K562 (cell line): Measurements from ENCODE around the gene IMMP2L. TPM values are rescaled to one million over a fixed set of nuclear protein-coding genes. Genes with fewer than 3 reads are reported as not detected.

Experiments
- ATAC-seq: fragments of 200-7000 bp; cut with Tn5 transposase; 3 replicates; pipeline ENCODE4 v1.9.1; 2020; ENCODE audit warnings: moderate library complexity
- BruUV-seq: library from RNA; stranded (reverse); fragments of 400-500 nt; replicated peaks from 2 replicates; lab custom pipeline; 2021; lab: Mats Ljungman, UMichigan
- CTCF ChIA-PET: fragments of 300-600 bp; formaldehyde crosslinking; extraction: SDS; loops from one replicate; lab custom pipeline; 2021; ENCODE audit warnings: low intra/inter-chr PET ratio; lab: Yijun Ruan, JAX
- POLR2A ChIA-PET: fragments of 300-600, 350-650 bp; sonication (Branson Sonifier 250); formaldehyde crosslinking; extraction: SDS; loops from one replicate; lab custom pipeline; 2021; ENCODE audit warnings: antibody characterized with exemption, inconsistent platforms; lab: Yijun Ruan, JAX
- DNase-seq, 4 experiments: peaks; one replicate each; pipeline versions ENCODE4 v3.0.0 to v3.0.0-alpha.2; 2011 to 2018; ENCODE audit warnings: low spot score in 3 of 4, mixed read lengths in 3 of 4; ENCODE audit errors: extremely low read depth in 1 of 4
- FAIRE-seq: peaks from 2 replicates; lab custom pipeline; 2011; peaks lifted over from hg19 to GRCh38; lab: Jason Lieb, UNC
- H2AFZ ChIP-seq: 2 replicates; pipeline ENCODE4 v1.6.0; 2011; ENCODE audit warnings: low read depth, low read length, control low read depth, inconsistent platforms
- H3K27ac ChIP-seq: fragments of 200-600 bp; 3 replicates; pipeline ENCODE4 v1.8.0; 2011; ENCODE audit warnings: low read depth, mild to moderate bottlenecking, control low read depth, inconsistent platforms, low read length, moderate library complexity, mixed read lengths; ENCODE audit errors: extremely low read depth
- H3K27me3 ChIP-seq, 2 experiments: fragments of 300-600 bp in 1 of 2; 2 replicates in 1 of 2; 3 replicates in 1 of 2; pipeline versions ENCODE4 v1.6.0 to v1.8.0; 2011; ENCODE audit warnings: inconsistent platforms in 2 of 2, low read length in 2 of 2, mild to moderate bottlenecking in 1 of 2, mixed read lengths in 1 of 2, moderate library complexity in 1 of 2; ENCODE audit not compliant: control insufficient read depth in 2 of 2, insufficient read depth in 2 of 2
- H3K36me3 ChIP-seq: fragments of 300-600 bp; 3 replicates; pipeline ENCODE4 v1.8.0; 2011; ENCODE audit warnings: mild to moderate bottlenecking, low read length, inconsistent platforms; ENCODE audit not compliant: control insufficient read depth, insufficient read depth
- H3K4me1 ChIP-seq, 2 experiments: fragments of 200-600 bp in 1 of 2; replicated peaks in 1 of 2; 2 replicates in 1 of 2; 3 replicates in 1 of 2; pipeline versions ENCODE4 v1.5.1 to v1.8.0; 2011; ENCODE audit warnings: inconsistent platforms in 2 of 2, low read length in 2 of 2, mild to moderate bottlenecking in 1 of 2, mixed read lengths in 1 of 2, moderate library complexity in 1 of 2; ENCODE audit not compliant: control insufficient read depth in 2 of 2, insufficient read depth in 2 of 2
- H3K4me2 ChIP-seq: 2 replicates; pipeline ENCODE4 v1.6.1; 2011; ENCODE audit warnings: low read length, control low read depth, inconsistent platforms, mixed read lengths; ENCODE audit not compliant: insufficient read depth
- H3K4me3 ChIP-seq: fragments of 200-600 bp; sonication (generic), shearing (Covaris generic); 2 replicates; pipeline ENCODE4 v1.5.1; 2016; ENCODE audit warnings: control low read depth, inconsistent platforms
- H3K79me2 ChIP-seq: fragments of 200-600 bp; 3 replicates; pipeline ENCODE4 v1.8.0; 2011; ENCODE audit warnings: low read length, inconsistent platforms; ENCODE audit not compliant: control insufficient read depth, insufficient read depth
- H3K9ac ChIP-seq, 2 experiments: 2 replicates each; pipeline versions ENCODE4 v1.6.0 to v1.6.1; 2011; ENCODE audit warnings: low read depth in 2 of 2, low read length in 2 of 2, control low read depth in 1 of 2, inconsistent platforms in 1 of 2, mild to moderate bottlenecking in 1 of 2, mixed read lengths in 1 of 2; ENCODE audit not compliant: insufficient read depth in 1 of 2
- H3K9me1 ChIP-seq: one replicate; pipeline ENCODE4 v1.6.0; 2011; ENCODE audit warnings: inconsistent platforms, mild to moderate bottlenecking, low read length, moderate library complexity; ENCODE audit not compliant: control insufficient read depth, insufficient read depth
- H3K9me3 ChIP-seq: replicated peaks from 2 replicates; pipeline ENCODE4 v1.5.1; 2011; ENCODE audit warnings: low read depth, low read length, inconsistent platforms; ENCODE audit not compliant: control insufficient read depth, insufficient read depth
- H4K20me1 ChIP-seq: replicated peaks from 2 replicates; pipeline ENCODE4 v1.6.1; 2011; ENCODE audit warnings: low read length, inconsistent platforms, mixed read lengths; ENCODE audit not compliant: control insufficient read depth, insufficient read depth
- ARID3A ChIP-seq: IDR thresholded peaks from 2 replicates; pipeline ENCODE4 v1.6.1; 2012; ENCODE audit warnings: low read depth, low read length, improper control_type of control experiment, borderline replicate concordance
- FIP1L1 ChIP-seq: fragments of 200-400 bp; formaldehyde crosslinking; IDR thresholded peaks from 2 replicates; pipeline ENCODE4 v1.6.1; 2018; ENCODE audit warnings: mild to moderate bottlenecking, low read depth, low read length; ENCODE audit not compliant: poor library complexity, severe bottlenecking
- GABPB2 ChIP-seq: fragments of 250-450 bp; sonication (Bioruptor Pico); conservative IDR thresholded peaks from 2 replicates; pipeline ENCODE4 v1.5.1; 2021; ENCODE audit warnings: mild to moderate bottlenecking
- NFIC ChIP-seq: fragments of 450-650 bp; IDR thresholded peaks from 2 replicates; pipeline ENCODE4 v1.6.1; 2017; ENCODE audit warnings: mild to moderate bottlenecking, inconsistent platforms
- THAP7 ChIP-seq: fragments of 250-450 bp; sonication (Bioruptor Pico); IDR thresholded peaks from 2 replicates; pipeline ENCODE4 v1.5.0; 2021
- WGBS: fragments of 100-300 bp; shearing (Covaris generic); methylation state at CpG from one replicate; pipeline ENCODE4 v1.1.6; 2016; ENCODE audit warnings: low coverage, mixed read lengths; ENCODE audit not compliant: insufficient coverage; ENCODE audit errors: missing lambda C conversion rate; 5-methylcytosine and 5-hydroxymethylcytosine counted together
- in situ Hi-C: fragments of 300-500 bp; cut with MboI; formaldehyde crosslinking; loops from 4 replicates; pipeline ENCODE4 v1.15.0; 2018; ENCODE audit warnings: inconsistent platforms, mixed read lengths
- intact Hi-C: fragments of 100-400 bp; cut with micrococcal nuclease; formaldehyde crosslinking; loops from 2 replicates; pipeline ENCODE4 v1.14.2; 2022
- polyA plus RNA-seq, 8 experiments: library from polyadenylated mRNA; depleted of rRNA in 4 of 8; stranded (reverse) in 5 of 8; unstranded in 3 of 8; fragments of >200 nt; fragmentation: Nextera tagmentation in 2 of 8; fragmentation: Illumina TruSeq in 1 of 8; extraction: Ambion mirVana in 2 of 8; extraction: Trizol in 1 of 8; gene quantifications; 2 replicates each; pipeline versions ENCODE4 v1.2.1 to v1.2.3, GENCODE V29; 2011 to 2014; ENCODE audit warnings: inconsistent platforms in 1 of 8, missing spikeins in 1 of 8
- total RNA-seq, 7 experiments: library from RNA; depleted of rRNA in 6 of 7; stranded (reverse); fragments of >200 nt in 6 of 7; fragmentation: Illumina TruSeq in 2 of 7; extraction: Trizol in 2 of 7; gene quantifications; 2 replicates each; pipeline versions ENCODE4 v1.2.1 to v1.2.3, GENCODE V29; 2011 to 2021; ENCODE audit warnings: low replicate concordance in 1 of 7

Gene IMMP2L
- total and polyA plus RNA-seq, 9 of the 15 experiments (the other 6 are each of a cell fraction or from before 2014, with no cell fraction given) = 29.7 to 116 (median 53.0) TPM

- H3K9ac ChIP-seq = no peak overlapping the region
- H3K27me3 ChIP-seq = no peaks in the 10 kb centered on the region
- no peaks in the 10 kb centered on the region for H3K9me1 ChIP-seq
- no peaks in the 10 kb centered on the region for H3K36me3 ChIP-seq
- ChIA-PET CTCF (no interaction called here), POLR2A (interaction anchor here (1.6 kb wide), 1 partner anchor 17 kb away, joined by 3 read pairs; no protein-coding TSS in a partner anchor)
- DNase-seq (no peak), FAIRE-seq (no peak), ATAC-seq (no peak)
- H3K79me2 ChIP-seq = no peaks in the 10 kb centered on the region
- no TSS peak for BruUV-seq
- TF ChIP-seq GABPB2 (CRISPR knock-in tag) = no peak
- TF ChIP-seq ARID3A = no peak
- no peak for TF ChIP-seq THAP7 (CRISPR knock-in tag)
- no peak for TF ChIP-seq FIP1L1
- TF ChIP-seq NFIC = no peak
- H2AFZ ChIP-seq = no peak overlapping the region
- no peak overlapping the region for H3K27ac ChIP-seq
- no peak overlapping the region for H3K4me3 ChIP-seq
- H4K20me1 ChIP-seq = no peaks in the 10 kb centered on the region
- in situ Hi-C loops = no loop called here
- WGBS = 6% methylated on average over 3 of the region's 3 CpGs
- H3K4me2 ChIP-seq = no peak overlapping the region
- no peaks in the 10 kb centered on the region for H3K4me1 ChIP-seq
- H3K9me3 ChIP-seq = no peaks in the 10 kb centered on the region
- intact Hi-C loops = no loop called here
Measured at GRCh38 chr7:110720626-110721025, 841.7 kb downstream of the IMMP2L start.
